ENCODE measurements around the gene SERPINA4.

Gene SERPINA4

DNA sequence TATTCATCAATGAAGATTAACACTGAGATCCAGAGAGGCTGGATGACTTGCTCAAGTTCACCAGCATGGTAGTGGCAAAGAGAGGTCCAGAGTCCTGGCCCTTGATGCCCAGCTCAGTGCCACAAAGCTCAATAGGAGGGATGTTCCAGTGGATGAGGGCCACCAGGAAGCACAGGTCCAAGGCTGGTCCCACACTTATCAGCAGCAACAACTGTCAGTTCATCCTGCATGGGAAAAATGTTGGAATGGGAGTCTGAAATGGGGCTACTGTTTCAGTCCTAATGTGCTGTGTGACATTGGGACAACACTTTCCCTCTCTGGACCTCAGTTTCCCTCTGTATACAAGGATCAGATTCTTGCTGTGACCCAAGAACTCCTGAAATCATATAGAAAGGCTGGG is 31.2 kb downstream of the SERPINA4 start:
- H3K36me3 ChIP-seq (ENCODE audit: control insufficient read depth in 4 of 4, insufficient read depth in 4 of 4, low read length in 3 of 4) = no peaks in the 10 kb centered on the region
- H3K9me3 ChIP-seq (ENCODE audit: control extremely low read depth in 1 of 5, control insufficient read depth in 4 of 5, insufficient read depth in 2 of 5, low read depth in 1 of 5, low read length in 4 of 5) = no peaks in the 10 kb centered on the region
- no peak for DNase-seq
- H3K4me3 ChIP-seq (ENCODE audit: control insufficient read depth in 1 of 7, extremely low read depth in 1 of 7, insufficient read depth in 4 of 7, low read depth in 2 of 7, low read length in 6 of 7) = no peak overlapping the region
- POLR2A ChIA-PET = no interaction called here
- H3K27me3 ChIP-seq (replicated peaks in 2 of 5; ENCODE audit: control insufficient read depth in 4 of 5, insufficient read depth in 5 of 5, low read length in 4 of 5) = peaks cover 0 to 3% (median 0%) of the 10 kb centered on the region in 5 experiments
- no peaks in the 10 kb centered on the region for H3K4me1 ChIP-seq (ENCODE audit: control extremely low read depth in 1 of 4, control insufficient read depth in 4 of 4, insufficient read depth in 4 of 4, low read length in 3 of 4)
- CTCF ChIA-PET = no interaction called here
- H3K27ac ChIP-seq (ENCODE audit: insufficient read depth in 1 of 2, low read depth in 1 of 2, low read length in 2 of 2, poor library complexity in 1 of 2, severe bottlenecking in 2 of 2) = no peak overlapping the region

DNA sequence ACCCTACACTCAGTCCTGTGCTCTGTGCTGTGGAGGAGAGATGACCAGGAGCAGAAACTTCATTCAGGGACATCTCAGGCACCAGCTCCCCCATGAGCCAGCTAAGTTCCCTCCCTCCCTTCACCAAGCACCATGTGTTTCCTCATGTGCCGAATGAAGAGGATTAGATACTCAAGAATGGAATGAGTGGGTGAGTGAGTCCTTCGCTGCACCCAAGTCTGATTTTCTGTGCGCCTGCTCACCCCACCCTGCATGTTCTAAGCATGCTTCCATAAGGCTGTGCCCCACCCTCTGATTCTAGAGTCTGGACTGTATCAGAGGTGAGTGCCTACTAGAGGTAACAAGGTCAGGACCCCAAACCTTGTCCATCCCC is 32.1 kb downstream of the SERPINA4 start:
- Histone ChIP-seq H3K36me3 (ENCODE audit: control insufficient read depth in 4 of 4, insufficient read depth in 4 of 4, low read length in 3 of 4) (no peaks in the 10 kb centered on the region), H3K9me3 (ENCODE audit: control extremely low read depth in 1 of 5, control insufficient read depth in 4 of 5, insufficient read depth in 2 of 5, low read depth in 1 of 5, low read length in 4 of 5) (no peaks in the 10 kb centered on the region), H3K4me3 (ENCODE audit: control insufficient read depth in 1 of 7, extremely low read depth in 1 of 7, insufficient read depth in 4 of 7, low read depth in 2 of 7, low read length in 6 of 7) (no peak overlapping the region), H3K27ac (ENCODE audit: insufficient read depth in 1 of 2, low read depth in 1 of 2, low read length in 2 of 2, poor library complexity in 1 of 2, severe bottlenecking in 2 of 2) (no peak overlapping the region), H3K4me1 (ENCODE audit: control extremely low read depth in 1 of 4, control insufficient read depth in 4 of 4, insufficient read depth in 4 of 4, low read length in 3 of 4) (no peaks in the 10 kb centered on the region), H3K27me3 (replicated peaks in 2 of 5; ENCODE audit: control insufficient read depth in 4 of 5, insufficient read depth in 5 of 5, low read length in 4 of 5) (peaks cover 0 to 6% (median 0%) of the 10 kb centered on the region in 5 experiments)
- ChIA-PET CTCF (interaction anchor here (0.6 kb wide), 1 partner anchor 1322 kb away, joined by 3 read pairs; no protein-coding TSS in a partner anchor), POLR2A (no interaction called here)
- 100% methylated on average over 1 of the region's 3 CpGs for whole genome bisulfite sequencing (ENCODE audit: insufficient coverage)
- no peak for DNase-seq

DNA sequence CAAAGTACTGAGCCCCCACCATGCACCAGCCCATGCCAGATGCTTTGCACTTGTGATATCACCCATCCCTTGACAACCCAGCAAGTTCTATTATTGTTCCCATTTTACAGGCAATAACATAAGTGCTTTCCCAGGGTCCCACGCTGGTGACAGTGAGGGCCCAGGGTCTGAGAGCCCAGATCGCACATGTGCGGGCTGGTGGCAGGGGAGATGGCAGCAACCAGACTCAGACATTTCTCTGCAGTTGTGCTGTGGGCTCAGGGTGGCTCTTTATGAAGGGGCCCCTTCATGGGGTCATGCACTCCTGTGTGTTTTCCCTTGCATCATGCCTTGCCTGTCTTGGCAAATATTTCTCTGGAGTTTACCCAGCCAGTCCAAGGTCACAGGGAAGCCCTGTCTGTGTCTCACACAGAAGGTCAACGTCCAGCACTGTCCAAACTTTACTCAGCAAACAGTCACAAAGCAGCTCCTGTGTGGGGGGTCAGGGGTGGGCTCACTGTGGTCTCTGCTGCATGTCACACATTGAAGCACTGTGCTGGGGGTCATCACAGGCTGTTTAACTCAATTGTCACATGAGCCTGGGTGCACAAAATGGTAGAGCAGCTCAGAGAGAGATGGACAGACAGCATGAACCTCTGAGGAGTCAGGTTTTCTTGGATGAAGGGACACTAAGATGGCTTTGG is 32.6 kb downstream of the SERPINA4 start:
- H3K9me3 ChIP-seq (ENCODE audit: control extremely low read depth in 1 of 5, control insufficient read depth in 4 of 5, insufficient read depth in 2 of 5, low read depth in 1 of 5, low read length in 4 of 5) = no peaks in the 10 kb centered on the region
- no peak overlapping the region for H3K27ac ChIP-seq (ENCODE audit: insufficient read depth in 1 of 2, low read depth in 1 of 2, low read length in 2 of 2, poor library complexity in 1 of 2, severe bottlenecking in 2 of 2)
- ChIA-PET POLR2A (no interaction called here), CTCF (interaction anchor here (0.6 kb wide), 1 partner anchor 1321 kb away, joined by 3 read pairs; no protein-coding TSS in a partner anchor)
- WGBS (ENCODE audit: insufficient coverage) = 89% methylated on average over 4 of the region's 4 CpGs
- H3K4me1 ChIP-seq (ENCODE audit: control extremely low read depth in 1 of 4, control insufficient read depth in 4 of 4, insufficient read depth in 4 of 4, low read length in 3 of 4) = no peaks in the 10 kb centered on the region
- peaks cover 0 to 6% (median 0%) of the 10 kb centered on the region in 5 experiments for H3K27me3 ChIP-seq (replicated peaks in 2 of 5; ENCODE audit: control insufficient read depth in 4 of 5, insufficient read depth in 5 of 5, low read length in 4 of 5)
- DNase-seq = no peak
- H3K36me3 ChIP-seq (ENCODE audit: control insufficient read depth in 4 of 4, insufficient read depth in 4 of 4, low read length in 3 of 4) = no peaks in the 10 kb centered on the region
- H3K4me3 ChIP-seq (ENCODE audit: control insufficient read depth in 1 of 7, extremely low read depth in 1 of 7, insufficient read depth in 4 of 7, low read depth in 2 of 7, low read length in 6 of 7) = no peak overlapping the region

DNA sequence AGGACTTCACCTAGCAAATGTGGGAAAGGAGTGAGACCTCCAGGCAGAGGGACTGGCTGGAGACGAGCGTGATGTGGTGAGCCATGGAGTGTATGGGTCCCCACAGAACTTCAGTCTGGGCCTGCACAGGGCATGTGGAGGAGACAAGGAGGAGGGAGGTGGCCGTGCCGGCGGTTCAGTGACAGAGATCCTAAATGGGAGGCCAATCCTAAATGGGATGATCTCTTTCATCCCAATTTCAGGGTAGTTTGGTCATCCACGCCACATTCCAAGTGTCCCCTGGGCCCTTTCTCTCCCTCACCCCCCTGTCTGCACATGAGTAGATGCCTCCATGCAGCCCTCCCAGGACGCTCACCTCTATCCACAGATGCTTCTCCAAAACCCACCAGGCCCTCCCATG is 33.2 kb downstream of the SERPINA4 start:
- no peaks in the 10 kb centered on the region for H3K36me3 ChIP-seq (ENCODE audit: control insufficient read depth in 4 of 4, insufficient read depth in 4 of 4, low read length in 3 of 4)
- WGBS (ENCODE audit: insufficient coverage) = 97% methylated on average over 3 of the region's 7 CpGs
- POLR2A ChIA-PET = no interaction called here
- no peak for DNase-seq
- H3K9me3 ChIP-seq (ENCODE audit: control extremely low read depth in 1 of 5, control insufficient read depth in 4 of 5, insufficient read depth in 2 of 5, low read depth in 1 of 5, low read length in 4 of 5) = no peaks in the 10 kb centered on the region
- CTCF ChIA-PET = no interaction called here
- no peak overlapping the region for H3K4me3 ChIP-seq (ENCODE audit: control insufficient read depth in 1 of 7, extremely low read depth in 1 of 7, insufficient read depth in 4 of 7, low read depth in 2 of 7, low read length in 6 of 7)
- peaks cover 0 to 6% (median 0%) of the 10 kb centered on the region in 5 experiments for H3K27me3 ChIP-seq (replicated peaks in 2 of 5; ENCODE audit: control insufficient read depth in 4 of 5, insufficient read depth in 5 of 5, low read length in 4 of 5)
- no peak overlapping the region for H3K27ac ChIP-seq (ENCODE audit: insufficient read depth in 1 of 2, low read depth in 1 of 2, low read length in 2 of 2, poor library complexity in 1 of 2, severe bottlenecking in 2 of 2)
- no peaks in the 10 kb centered on the region for H3K4me1 ChIP-seq (ENCODE audit: control extremely low read depth in 1 of 4, control insufficient read depth in 4 of 4, insufficient read depth in 4 of 4, low read length in 3 of 4)

DNA sequence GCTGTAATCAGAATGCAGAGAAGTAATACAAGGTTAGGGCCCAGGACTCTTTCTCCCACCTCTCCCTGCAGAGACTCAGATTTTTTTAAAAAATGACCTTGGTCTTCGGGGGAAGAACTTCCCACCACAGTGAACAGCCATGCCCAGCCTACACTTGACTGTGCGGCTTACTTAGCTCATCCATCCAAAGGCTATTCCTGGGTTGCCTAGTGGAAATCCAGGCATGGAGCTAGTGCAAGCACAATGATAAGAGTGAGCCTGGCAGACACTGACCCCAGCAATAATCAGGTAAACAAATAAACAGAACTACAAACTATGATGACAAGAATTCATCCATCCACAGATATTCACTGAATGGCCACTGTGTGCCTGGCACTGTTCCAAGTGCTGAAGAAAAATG is 34.7 kb downstream of the SERPINA4 start:
- POLR2A ChIA-PET = no interaction called here
- CTCF ChIA-PET = no interaction called here
- no peak overlapping the region for H3K27ac ChIP-seq (ENCODE audit: insufficient read depth in 1 of 2, low read depth in 1 of 2, low read length in 2 of 2, poor library complexity in 1 of 2, severe bottlenecking in 2 of 2)

DNA sequence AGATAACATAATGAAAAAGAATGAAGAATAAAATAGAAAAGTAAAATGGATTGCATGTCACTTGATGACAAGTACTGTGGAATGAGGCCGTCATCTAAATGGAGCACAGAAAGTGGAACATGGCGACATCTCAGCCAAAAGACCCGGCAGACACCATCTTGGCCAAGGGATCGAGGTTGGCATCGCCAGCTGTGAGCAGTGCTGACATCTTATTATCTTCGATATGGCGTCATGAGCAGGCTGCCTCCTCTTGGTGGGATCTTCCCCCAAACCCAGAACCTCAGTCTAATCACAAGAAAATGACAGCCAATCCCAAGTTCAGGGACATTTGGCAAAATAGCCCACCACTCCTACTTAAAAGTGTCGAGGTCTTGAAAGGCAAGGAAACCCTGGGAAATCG is 35.1 kb downstream of the SERPINA4 start:
- no peaks in the 10 kb centered on the region for H3K4me1 ChIP-seq (ENCODE audit: control extremely low read depth in 1 of 4, control insufficient read depth in 4 of 4, insufficient read depth in 4 of 4, low read length in 3 of 4)
- no peak for DNase-seq
- no peak overlapping the region for H3K4me3 ChIP-seq (ENCODE audit: control insufficient read depth in 1 of 7, extremely low read depth in 1 of 7, insufficient read depth in 4 of 7, low read depth in 2 of 7, low read length in 6 of 7)
- no peaks in the 10 kb centered on the region for H3K36me3 ChIP-seq (ENCODE audit: control insufficient read depth in 4 of 4, insufficient read depth in 4 of 4, low read length in 3 of 4)
- H3K27ac ChIP-seq (ENCODE audit: insufficient read depth in 1 of 2, low read depth in 1 of 2, low read length in 2 of 2, poor library complexity in 1 of 2, severe bottlenecking in 2 of 2) = no peak overlapping the region
- ChIA-PET CTCF (no interaction called here), POLR2A (no interaction called here)
- no peaks in the 10 kb centered on the region for H3K9me3 ChIP-seq (ENCODE audit: control extremely low read depth in 1 of 5, control insufficient read depth in 4 of 5, insufficient read depth in 2 of 5, low read depth in 1 of 5, low read length in 4 of 5)
- H3K27me3 ChIP-seq (replicated peaks in 2 of 5; ENCODE audit: control insufficient read depth in 4 of 5, insufficient read depth in 5 of 5, low read length in 4 of 5) = peaks cover 0 to 6% (median 0%) of the 10 kb centered on the region in 5 experiments
- WGBS (ENCODE audit: insufficient coverage) = 85% methylated on average over 8 of the region's 9 CpGs

More for the DNA sequence above, 34.7 kb downstream of the SERPINA4 start:
- H3K9me3 ChIP-seq (ENCODE audit: control extremely low read depth in 1 of 5, control insufficient read depth in 4 of 5, insufficient read depth in 2 of 5, low read depth in 1 of 5, low read length in 4 of 5) = no peaks in the 10 kb centered on the region
- WGBS (ENCODE audit: insufficient coverage) = 50% methylated on average over 2 of the region's 2 CpGs
- peaks cover 0 to 6% (median 0%) of the 10 kb centered on the region in 5 experiments for H3K27me3 ChIP-seq (replicated peaks in 2 of 5; ENCODE audit: control insufficient read depth in 4 of 5, insufficient read depth in 5 of 5, low read length in 4 of 5)
- no peak overlapping the region for H3K4me3 ChIP-seq (ENCODE audit: control insufficient read depth in 1 of 7, extremely low read depth in 1 of 7, insufficient read depth in 4 of 7, low read depth in 2 of 7, low read length in 6 of 7)
- no peaks in the 10 kb centered on the region for H3K36me3 ChIP-seq (ENCODE audit: control insufficient read depth in 4 of 4, insufficient read depth in 4 of 4, low read length in 3 of 4)
- DNase-seq = no peak
- H3K4me1 ChIP-seq (ENCODE audit: control extremely low read depth in 1 of 4, control insufficient read depth in 4 of 4, insufficient read depth in 4 of 4, low read length in 3 of 4) = no peaks in the 10 kb centered on the region

DNA sequence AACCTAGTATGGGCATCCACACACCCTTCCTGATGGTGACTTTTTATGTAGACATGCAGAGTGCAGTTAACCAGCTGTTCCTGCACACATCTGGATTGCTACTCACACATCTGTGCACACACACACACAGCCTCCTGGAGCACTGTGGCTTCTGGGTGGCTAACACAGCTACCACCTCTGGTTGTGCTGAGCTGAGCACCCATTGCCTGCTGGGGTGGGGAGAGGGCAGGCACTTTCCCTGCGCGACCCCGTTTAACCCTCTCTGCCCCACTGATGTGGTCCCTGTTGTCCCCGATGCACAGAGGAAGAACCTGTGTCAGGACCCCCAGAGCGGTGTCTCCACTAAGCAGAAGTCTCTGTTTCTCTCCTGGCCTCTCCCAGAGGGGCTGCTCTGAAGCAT is 36.5 kb downstream of the SERPINA4 start:
- no peak for DNase-seq
- Histone ChIP-seq H3K27ac (ENCODE audit: insufficient read depth in 1 of 2, low read depth in 1 of 2, low read length in 2 of 2, poor library complexity in 1 of 2, severe bottlenecking in 2 of 2) (no peak overlapping the region), H3K9me3 (ENCODE audit: control extremely low read depth in 1 of 5, control insufficient read depth in 4 of 5, insufficient read depth in 2 of 5, low read depth in 1 of 5, low read length in 4 of 5) (no peaks in the 10 kb centered on the region), H3K4me3 (ENCODE audit: control insufficient read depth in 1 of 7, extremely low read depth in 1 of 7, insufficient read depth in 4 of 7, low read depth in 2 of 7, low read length in 6 of 7) (no peak overlapping the region), H3K36me3 (ENCODE audit: control insufficient read depth in 4 of 4, insufficient read depth in 4 of 4, low read length in 3 of 4) (no peaks in the 10 kb centered on the region), H3K4me1 (ENCODE audit: control extremely low read depth in 1 of 4, control insufficient read depth in 4 of 4, insufficient read depth in 4 of 4, low read length in 3 of 4) (no peaks in the 10 kb centered on the region), H3K27me3 (replicated peaks in 2 of 5; ENCODE audit: control insufficient read depth in 4 of 5, insufficient read depth in 5 of 5, low read length in 4 of 5) (peaks cover 0 to 6% (median 0%) of the 10 kb centered on the region in 5 experiments)
- ChIA-PET POLR2A (no interaction called here), CTCF (no interaction called here)
- 87% methylated on average over 5 of the region's 5 CpGs for WGBS (ENCODE audit: insufficient coverage)

All from common myeloid progenitor, CD34-positive (primary cell).